Omental fat pad (tissue), 4 donors: Measurements from ENCODE around the gene RSBN1L. TPM values are rescaled to one million over a fixed set of nuclear protein-coding genes. Genes with fewer than 3 reads are reported as not detected.

Experiments
- ATAC-seq: fragments of 150-250 bp; one replicate; pipeline ENCODE4 v1.9.1; 2016; ENCODE audit warnings: mild to moderate bottlenecking, moderate library complexity; ENCODE audit not compliant: low FRiP score
- DNase-seq: peaks from one replicate; pipeline ENCODE4 v3.0.0-alpha.2; 2019; ENCODE audit warnings: low spot score
- CTCF ChIP-seq, 3 donors: fragments of 450-650 bp; IDR thresholded peaks; one replicate each; pipeline ENCODE4 v1.5.1; 2016 to 2017; ENCODE audit warnings: antibody characterized with exemption in 3 of 3, mild to moderate bottlenecking in 3 of 3, moderate library complexity in 2 of 3
- total RNA-seq, 4 donors: library from RNA; depleted of rRNA; stranded (reverse); fragments of >200 nt; gene quantifications; one replicate each; pipeline ENCODE4 v1.1.0, GENCODE V29; 2016

RSBN1L gene
- total RNA-seq, 4 donors from 2014 or later, result 7.5 to 31.2 (median 9.0) TPM

GRCh38 chr7:77786018-77786417 lies 89.8 kb downstream of the RSBN1L start:
- DNase-seq (no peak), ATAC-seq (no peak)
- no peak for TF ChIP-seq CTCF (IDR thresholded peaks at IDR 0.05)

GRCh38 chr7:77786741-77787140 lies 90.5 kb downstream of the RSBN1L start:
- no peak for TF ChIP-seq CTCF (IDR thresholded peaks at IDR 0.05)
- DNase-seq, result no peak
- no peak for ATAC-seq

- no peak for DNase-seq
- TF ChIP-seq CTCF (IDR thresholded peaks at IDR 0.05), result no peak
- no peak for ATAC-seq
These were observed 92.2 kb downstream of the RSBN1L start for GRCh38 chr7:77788327-77788902.

- ATAC-seq (no peak), DNase-seq (no peak)
- TF ChIP-seq CTCF (IDR thresholded peaks at IDR 0.05), result no peak
These were observed 95.1 kb downstream of the RSBN1L start for GRCh38 chr7:77791336-77791735.

GRCh38 chr7:77791956-77792355 lies 95.7 kb downstream of the RSBN1L start:
- TF ChIP-seq CTCF (IDR thresholded peaks at IDR 0.05), result no peak
- DNase-seq (no peak), ATAC-seq (no peak)

- no peak for ATAC-seq
- no peak for TF ChIP-seq CTCF (IDR thresholded peaks at IDR 0.05)
- DNase-seq, result no peak
These were observed 97.7 kb downstream of the RSBN1L start for GRCh38 chr7:77794000-77794399.

- DNase-seq (no peak), ATAC-seq (no peak)
- TF ChIP-seq CTCF (IDR thresholded peaks at IDR 0.05), result no peak
These were observed 99.8 kb downstream of the RSBN1L start for GRCh38 chr7:77796109-77796508.
